Neural progenitor cell (in vitro differentiated cells): ENCODE results near the gene ABCA1. TPM values are rescaled to one million over a fixed set of nuclear protein-coding genes. Genes with fewer than 3 reads are reported as not detected.

Source experiments
- DNase-seq: peaks from one replicate; pipeline ENCODE4 v3.0.0-alpha.2; 2016; ENCODE audit warnings: low spot score
- H2AFZ ChIP-seq: fragments of 200-600 bp; sonication (generic); replicated peaks from 2 replicates; pipeline ENCODE4 v1.6.1; 2016; ENCODE audit warnings: antibody characterized with exemption
- H3F3A ChIP-seq: fragments of 200-600 bp; sonication (generic); 2 replicates; pipeline ENCODE4 v1.6.1; 2016; ENCODE audit warnings: antibody characterized with exemption, low read depth
- H3K27ac ChIP-seq: fragments of 200-600 bp; sonication (generic); 2 replicates; pipeline ENCODE4 v1.5.1; 2016; ENCODE audit warnings: mild to moderate bottlenecking
- H3K27me3 ChIP-seq: fragments of 200-600 bp; sonication (generic); 2 replicates; pipeline ENCODE4 v1.6.1; 2016; ENCODE audit warnings: mild to moderate bottlenecking, moderate library complexity
- H3K36me3 ChIP-seq: fragments of 200-600 bp; sonication (generic); 2 replicates; pipeline ENCODE4 v1.5.1; 2016
- H3K4me1 ChIP-seq: fragments of 200-600 bp; sonication (generic); 2 replicates; pipeline ENCODE4 v1.6.1; 2016; ENCODE audit warnings: mixed run types
- H3K4me2 ChIP-seq: fragments of 200-600 bp; sonication (generic); 2 replicates; pipeline ENCODE4 v1.6.1; 2016
- H3K4me3 ChIP-seq: fragments of 200-600 bp; sonication (generic); 2 replicates; pipeline ENCODE4 v1.5.1; 2016
- H3K79me2 ChIP-seq: fragments of 200-600 bp; sonication (generic); 2 replicates; pipeline ENCODE4 v1.6.1; 2016; ENCODE audit warnings: low read depth
- H3K9ac ChIP-seq: fragments of 200-600 bp; sonication (generic); 2 replicates; pipeline ENCODE4 v1.6.1; 2016
- H3K9me3 ChIP-seq: fragments of 200-600 bp; sonication (generic); 2 replicates; pipeline ENCODE4 v1.5.1; 2016; ENCODE audit warnings: low read depth
- H4K20me1 ChIP-seq: fragments of 200-600 bp; sonication (generic); 2 replicates; pipeline ENCODE4 v1.6.1; 2016; ENCODE audit warnings: low read depth
- H3K27ac Mint-ChIP-seq: 3 replicates; pipeline ENCODE4 v1.8.0; 2021; ENCODE audit warnings: mixed read lengths
- H3K27me3 Mint-ChIP-seq: 2 replicates; pipeline ENCODE4 v1.8.0; 2022; ENCODE audit warnings: low read depth, mild to moderate bottlenecking, inconsistent platforms, moderate library complexity, mixed read lengths; ENCODE audit not compliant: insufficient read depth
- H3K36me3 Mint-ChIP-seq: 3 replicates; pipeline ENCODE4 v1.8.0; 2021; ENCODE audit warnings: mixed read lengths
- H3K4me1 Mint-ChIP-seq: 3 replicates; pipeline ENCODE4 v1.8.0; 2021; ENCODE audit warnings: mixed read lengths
- H3K4me3 Mint-ChIP-seq: 3 replicates; pipeline ENCODE4 v1.8.0; 2021; ENCODE audit warnings: mild to moderate bottlenecking, moderate library complexity, mixed read lengths
- H3K9me3 Mint-ChIP-seq: 3 replicates; pipeline ENCODE4 v1.8.0; 2020; ENCODE audit warnings: mixed read lengths
- CTCF ChIP-seq: fragments of 200-600 bp; sonication (generic); IDR thresholded peaks from 2 replicates; pipeline ENCODE4 v1.5.1; 2017; ENCODE audit warnings: antibody characterized with exemption, mild to moderate bottlenecking
- EZH2 ChIP-seq: fragments of 200-600 bp; sonication (generic); IDR thresholded peaks from 2 replicates; pipeline ENCODE4 v1.6.1; 2017; ENCODE audit warnings: antibody characterized with exemption, mild to moderate bottlenecking, moderate library complexity
- EZH2phosphoT487 ChIP-seq: fragments of 200-600 bp; sonication (generic); IDR thresholded peaks from 2 replicates; pipeline ENCODE4 v1.6.1; 2017; ENCODE audit warnings: antibody characterized with exemption
- total RNA-seq: library from RNA; depleted of rRNA; stranded (reverse); fragments of >200 nt; gene quantifications from 2 replicates; pipeline ENCODE4 v1.2.3, GENCODE V29; 2015; ENCODE audit warnings: low replicate concordance

ABCA1 gene
- total RNA-seq, 1 donor from 2014 or later = 32.4 TPM

DNA sequence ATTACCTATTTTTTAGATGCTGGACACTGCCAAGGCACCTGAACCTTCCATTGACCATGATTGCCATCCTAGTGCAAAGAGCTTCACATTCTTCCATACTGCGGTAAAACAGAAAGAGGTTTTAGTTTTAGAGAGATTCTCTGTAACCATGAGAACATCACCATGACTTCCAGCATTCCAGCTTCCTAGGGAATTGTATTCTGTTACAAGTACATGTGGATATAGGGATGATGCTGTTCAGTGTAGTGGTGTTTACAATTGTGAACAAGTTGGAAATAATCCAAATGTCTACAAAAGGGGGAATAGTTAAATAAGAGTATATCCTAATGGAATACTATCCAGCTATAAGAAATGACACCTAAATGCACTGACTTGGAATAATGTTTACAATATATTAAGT lies 141.7 kb downstream of the ABCA1 start:
- peaks cover 14% of the 10 kb centered on the region for H3K36me3 ChIP-seq
- no peak overlapping the region for H3K27ac Mint-ChIP-seq
- TF ChIP-seq EZH2phosphoT487 (no peak), EZH2 (no peak), CTCF (no peak)

DNA sequence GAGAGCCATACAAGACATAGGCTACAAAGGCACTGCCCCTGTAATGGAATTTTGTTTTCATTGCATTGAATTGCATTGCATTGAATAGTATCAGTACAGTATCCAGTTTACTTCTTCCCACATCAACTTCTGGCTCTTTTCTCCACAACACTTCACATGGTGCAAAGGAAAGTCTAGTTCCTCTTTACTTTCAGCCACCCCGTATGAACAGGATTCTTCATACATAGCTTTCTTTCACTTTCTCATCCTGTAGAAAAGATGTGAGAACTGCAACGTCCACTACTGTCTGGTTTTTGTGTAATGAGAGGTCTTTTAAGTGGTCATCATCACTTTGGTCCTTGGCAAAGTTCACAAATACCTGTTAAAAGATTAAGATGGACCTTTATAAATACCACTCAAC lies 143.9 kb downstream of the ABCA1 start:
- no peak overlapping the region for H3K4me2 ChIP-seq
- no peak overlapping the region for H3K27ac Mint-ChIP-seq
- H3K9me3 Mint-ChIP-seq = no peaks in the 10 kb centered on the region
- no peak overlapping the region for H3K4me3 ChIP-seq
- H3K9me3 ChIP-seq = no peaks in the 10 kb centered on the region
- H3K27me3 ChIP-seq = no peaks in the 10 kb centered on the region
- H3K27me3 Mint-ChIP-seq = no peaks in the 10 kb centered on the region
- no peak overlapping the region for H3K9ac ChIP-seq
- no peak overlapping the region for H2AFZ ChIP-seq
- TF ChIP-seq EZH2phosphoT487 (no peak), CTCF (no peak), EZH2 (no peak)
- H3K4me1 ChIP-seq = no peaks in the 10 kb centered on the region
- no peaks in the 10 kb centered on the region for H3F3A ChIP-seq
- H3K4me3 Mint-ChIP-seq = no peak overlapping the region
- no peaks in the 10 kb centered on the region for H3K79me2 ChIP-seq
- peaks cover 12% of the 10 kb centered on the region for H3K36me3 ChIP-seq
- no peak overlapping the region for H3K27ac ChIP-seq
- H3K36me3 Mint-ChIP-seq = peaks cover 17% of the 10 kb centered on the region
- no peak for DNase-seq
- H4K20me1 ChIP-seq = no peaks in the 10 kb centered on the region
- no peaks in the 10 kb centered on the region for H3K4me1 Mint-ChIP-seq

More for the DNA sequence above, 141.7 kb downstream of the ABCA1 start:
- Mint-ChIP-seq H3K9me3 (no peaks in the 10 kb centered on the region), H3K36me3 (peaks cover 17% of the 10 kb centered on the region), H3K4me1 (no peaks in the 10 kb centered on the region), H3K27me3 (no peaks in the 10 kb centered on the region), H3K4me3 (no peak overlapping the region)
- H3K27me3 ChIP-seq = no peaks in the 10 kb centered on the region
- H3F3A ChIP-seq = no peaks in the 10 kb centered on the region
- no peaks in the 10 kb centered on the region for H4K20me1 ChIP-seq
- no peaks in the 10 kb centered on the region for H3K4me1 ChIP-seq
- no peaks in the 10 kb centered on the region for H3K79me2 ChIP-seq
- no peak overlapping the region for H3K27ac ChIP-seq
- no peak overlapping the region for H3K4me2 ChIP-seq
- no peak for DNase-seq
- no peak overlapping the region for H2AFZ ChIP-seq
- no peak overlapping the region for H3K4me3 ChIP-seq
- H3K9ac ChIP-seq = no peak overlapping the region
- H3K9me3 ChIP-seq = no peaks in the 10 kb centered on the region

DNA sequence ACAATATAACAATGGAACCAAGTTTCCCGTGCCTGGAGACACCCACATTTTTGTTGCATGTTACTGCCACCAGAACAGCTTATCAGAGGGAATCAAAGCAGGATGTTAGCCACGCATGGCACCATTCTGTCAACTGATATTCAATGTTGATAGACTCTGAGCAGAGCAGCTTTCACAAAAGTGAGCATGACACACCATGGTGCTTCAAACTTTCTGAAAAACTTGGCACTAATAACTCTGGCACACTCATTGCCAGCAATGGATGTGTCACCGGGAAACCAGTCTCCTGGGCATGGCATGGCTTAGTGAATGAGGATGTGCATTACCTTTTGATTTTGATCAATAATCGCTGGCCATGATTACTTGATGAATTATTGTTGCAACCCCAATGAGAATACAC lies 144.4 kb downstream of the ABCA1 start:
- Histone ChIP-seq H2AFZ (no peak overlapping the region), H3K4me2 (no peak overlapping the region), H3K9me3 (no peaks in the 10 kb centered on the region), H3K36me3 (peaks cover 12% of the 10 kb centered on the region), H3K27ac (no peak overlapping the region), H3K27me3 (no peaks in the 10 kb centered on the region), H3K9ac (no peak overlapping the region), H3K4me1 (no peaks in the 10 kb centered on the region), H4K20me1 (no peaks in the 10 kb centered on the region), H3F3A (no peaks in the 10 kb centered on the region), H3K79me2 (no peaks in the 10 kb centered on the region), H3K4me3 (no peak overlapping the region)
- Mint-ChIP-seq H3K27me3 (no peaks in the 10 kb centered on the region), H3K27ac (no peak overlapping the region), H3K9me3 (no peaks in the 10 kb centered on the region), H3K4me3 (no peak overlapping the region), H3K36me3 (peaks cover 17% of the 10 kb centered on the region), H3K4me1 (no peaks in the 10 kb centered on the region)
- TF ChIP-seq EZH2 (no peak), EZH2phosphoT487 (no peak), CTCF (no peak)
- no peak for DNase-seq
